NCI-H446 (cell line): ENCODE measurements around the gene GNG13.

Experiments
- DNase-seq, 2 experiments: peaks; one replicate each; lab custom pipeline; 2025; lab: John Stamatoyannopoulos, UW

The GNG13 gene

DNA sequence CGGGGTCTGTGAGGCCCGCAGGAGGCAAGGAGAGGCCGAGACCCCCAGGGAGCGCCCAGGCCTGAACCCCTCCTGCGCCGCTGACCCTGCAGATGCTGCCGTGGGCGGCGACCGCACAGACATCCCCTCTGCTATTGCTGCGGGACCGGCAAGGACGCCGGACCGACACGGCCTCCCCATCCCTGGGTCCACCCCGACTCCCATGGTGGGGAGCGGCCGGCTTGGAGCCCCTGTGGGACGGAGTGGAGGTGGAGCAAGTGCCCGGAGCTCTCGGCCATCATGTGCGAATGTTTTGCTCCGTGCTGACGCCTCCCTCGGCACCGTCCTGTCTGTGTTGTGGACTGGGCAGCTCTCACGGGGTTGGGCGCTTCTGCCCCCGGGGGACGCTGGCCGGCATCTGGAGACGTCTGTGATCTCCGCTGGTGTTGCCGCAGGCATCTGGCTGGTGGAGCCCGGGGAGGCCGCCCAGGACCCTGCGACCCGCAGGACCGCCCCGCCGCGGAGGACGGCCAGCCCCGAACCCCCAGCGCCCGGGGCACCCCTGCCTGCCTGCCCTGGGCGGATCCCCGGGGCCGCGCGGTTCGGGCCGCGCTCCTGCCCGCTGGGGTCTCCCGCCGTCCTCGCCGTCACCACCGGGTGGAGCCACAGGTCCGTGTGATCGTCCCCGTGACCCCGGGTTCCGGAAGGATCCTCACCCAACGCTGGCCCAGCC, 12.8 kb upstream of the GNG13 start:
- peak in 1 of 2 experiments; percentile 17 for DNase-seq

DNA sequence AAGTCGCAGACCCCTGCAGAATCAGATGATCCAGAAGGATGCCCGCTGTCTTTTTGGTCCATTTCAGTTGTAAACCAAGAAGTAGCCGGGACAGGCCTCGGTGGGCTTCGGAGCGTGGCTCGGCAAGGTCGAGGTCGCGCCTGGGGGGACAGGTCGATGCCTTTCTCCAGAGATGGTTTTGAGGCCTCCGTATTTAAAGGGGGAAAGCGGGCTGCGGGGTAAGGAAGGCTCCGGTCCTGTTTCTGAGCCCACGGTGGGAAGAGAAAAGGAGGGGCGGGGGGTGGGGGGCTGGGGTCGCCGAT, 7.5 kb upstream of the GNG13 start:
- DNase-seq: no peak

DNA sequence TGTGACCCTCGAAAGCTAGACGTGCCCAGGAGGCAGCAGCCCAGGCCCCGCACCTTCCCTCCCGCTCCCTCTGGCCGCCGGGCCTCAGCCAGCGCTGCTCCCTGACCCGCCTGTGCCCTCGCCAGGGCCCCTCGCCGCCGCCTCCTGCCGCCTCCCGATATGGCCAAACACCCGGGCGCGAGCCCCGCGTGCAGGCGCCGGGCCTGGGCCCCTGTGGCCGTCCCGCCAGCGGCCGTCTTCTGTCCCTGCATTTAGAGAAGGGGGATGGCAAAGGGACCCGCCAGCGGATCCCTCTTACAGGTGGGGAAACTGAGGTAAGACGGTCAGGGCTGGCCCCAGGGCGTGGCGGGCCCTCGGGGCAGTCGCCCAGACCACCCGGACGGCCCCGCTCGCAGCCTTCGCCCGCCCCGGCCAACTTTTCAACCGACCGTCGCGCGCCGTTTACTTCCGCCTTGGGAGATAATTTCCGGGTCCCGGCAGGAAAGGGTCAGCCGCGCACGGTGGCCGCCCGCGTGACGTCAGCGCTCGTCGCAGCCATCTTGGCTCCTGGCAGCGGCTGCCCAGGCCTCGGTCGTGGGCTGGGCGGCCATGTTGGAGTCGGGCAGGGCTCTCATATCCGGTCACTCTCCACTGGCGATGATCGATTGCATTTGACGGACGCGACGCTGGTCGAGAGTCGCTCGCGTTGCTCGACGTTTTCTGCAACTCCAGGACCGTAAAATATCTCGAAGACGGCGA, 7.0 kb upstream of the GNG13 start:
- peak; percentile 66 to 91 for DNase-seq

DNA sequence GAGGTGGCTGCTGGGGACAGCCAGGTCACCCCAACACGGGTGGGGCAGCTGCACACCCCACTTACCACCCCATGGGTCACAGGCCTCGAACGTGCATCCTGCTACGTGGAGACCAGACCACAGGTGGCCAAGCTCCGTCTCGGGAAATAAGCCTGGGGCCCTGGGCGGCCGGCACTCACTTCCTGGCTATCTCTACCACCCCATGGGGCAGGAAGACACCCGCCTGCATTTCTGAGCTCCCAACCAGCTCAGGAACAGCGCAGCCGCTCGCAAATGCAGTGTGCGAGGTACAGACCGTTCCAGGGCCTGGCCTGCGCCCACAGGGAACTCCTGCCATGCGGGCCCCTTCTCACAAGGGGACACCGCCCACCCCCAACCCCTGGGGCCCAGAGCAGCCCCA, 4.9 kb upstream of the GNG13 start:
- no peak for DNase-seq

DNA sequence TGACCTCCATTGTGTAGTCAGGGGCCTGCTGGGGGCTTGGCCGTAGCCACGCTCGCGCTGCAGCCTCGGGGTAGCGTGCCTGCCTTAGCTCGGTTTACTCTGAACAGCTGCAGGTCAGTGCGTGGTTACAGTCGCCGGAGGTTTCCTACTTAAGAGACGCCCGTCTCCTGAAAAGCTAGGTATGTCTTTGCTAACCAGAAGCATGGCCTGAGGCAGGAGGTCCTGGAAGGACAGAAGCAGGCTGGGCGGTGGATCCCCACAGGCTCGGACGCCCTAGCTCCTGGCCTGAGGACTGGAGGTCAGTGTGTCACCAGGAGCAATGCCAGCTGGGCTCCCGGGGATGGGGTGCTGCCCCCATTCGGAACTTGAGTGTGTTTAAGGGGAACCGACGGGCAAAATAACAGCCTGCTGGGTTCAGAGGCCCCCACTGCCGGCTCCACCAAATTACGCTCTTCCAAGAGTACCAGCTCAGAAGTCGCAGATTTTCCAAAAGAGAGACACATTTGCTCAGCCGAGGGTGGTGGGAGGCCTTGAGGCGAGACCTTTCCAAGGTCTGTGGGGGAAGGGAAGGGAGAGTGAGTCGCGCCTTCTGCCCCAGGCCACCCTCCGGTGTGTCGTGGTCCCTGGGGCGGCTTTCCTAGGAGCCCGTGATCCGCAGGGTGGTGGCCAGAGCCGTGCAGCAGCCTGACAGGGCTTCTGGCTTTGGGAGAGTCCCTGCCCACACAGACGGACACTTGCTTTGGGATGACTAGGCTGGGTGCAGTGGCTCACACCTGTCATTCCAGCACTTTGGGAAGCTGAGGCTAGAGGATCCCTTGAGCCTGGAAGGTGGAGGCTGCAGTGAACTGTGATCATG, 3.9 kb upstream of the GNG13 start:
- no peak for DNase-seq

DNA sequence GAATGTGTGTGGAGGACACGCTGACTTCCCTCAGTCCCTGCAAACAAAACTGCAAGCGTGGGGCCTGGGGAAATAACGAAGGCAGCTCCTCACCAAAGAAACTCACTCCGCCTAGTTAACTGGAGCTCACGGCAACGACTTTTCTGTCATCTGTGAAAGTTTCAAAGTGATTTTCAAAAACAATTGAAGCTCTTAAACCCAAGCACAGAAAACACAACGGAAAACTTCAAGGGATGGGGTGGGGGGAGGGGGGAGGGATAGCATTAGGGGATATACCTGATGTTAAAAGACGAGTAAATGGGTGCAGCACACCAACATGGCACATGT, 3.2 kb upstream of the GNG13 start:
- DNase-seq: no peak

DNA sequence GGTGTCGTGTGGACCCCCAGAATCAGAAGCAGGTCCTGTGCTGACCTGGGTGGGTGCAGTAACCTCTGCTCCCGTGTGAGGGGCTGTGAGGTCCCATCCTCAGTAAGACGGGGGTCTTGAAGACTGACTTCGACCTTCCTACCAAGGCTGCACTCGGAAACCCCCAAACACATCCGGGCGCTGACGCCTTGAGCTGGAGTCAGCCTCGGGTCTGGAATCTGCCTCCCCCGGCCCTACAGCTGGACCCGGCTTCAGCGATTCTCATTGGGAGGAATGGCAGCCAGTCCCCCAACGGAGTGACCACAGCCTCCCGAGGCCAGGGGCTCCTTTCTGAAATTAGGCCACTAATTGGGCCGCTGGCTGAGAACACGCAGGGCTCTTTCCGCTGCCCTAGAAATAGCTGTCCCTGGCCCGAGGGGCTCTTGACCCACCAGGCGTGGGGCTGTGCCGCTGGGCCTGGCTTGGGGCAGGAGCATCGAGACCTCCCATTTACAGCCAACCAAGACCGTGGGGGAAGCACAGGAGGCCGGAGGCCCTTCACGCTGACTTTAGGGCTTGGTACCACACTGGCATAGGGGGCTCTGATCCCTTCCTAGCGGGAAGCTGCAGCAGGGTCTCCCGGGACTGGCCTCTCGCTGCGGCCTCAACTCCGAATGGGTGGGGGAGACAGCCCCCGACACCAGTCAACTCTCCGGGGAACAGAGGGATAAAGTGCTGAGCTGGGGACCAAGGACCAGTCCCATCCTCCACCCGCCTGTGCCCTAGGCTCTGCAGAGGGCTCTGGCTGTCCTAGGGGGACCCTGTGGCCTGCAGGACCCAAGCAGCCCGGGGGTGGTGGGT, 2.6 kb upstream of the GNG13 start:
- DNase-seq: no peak

DNA sequence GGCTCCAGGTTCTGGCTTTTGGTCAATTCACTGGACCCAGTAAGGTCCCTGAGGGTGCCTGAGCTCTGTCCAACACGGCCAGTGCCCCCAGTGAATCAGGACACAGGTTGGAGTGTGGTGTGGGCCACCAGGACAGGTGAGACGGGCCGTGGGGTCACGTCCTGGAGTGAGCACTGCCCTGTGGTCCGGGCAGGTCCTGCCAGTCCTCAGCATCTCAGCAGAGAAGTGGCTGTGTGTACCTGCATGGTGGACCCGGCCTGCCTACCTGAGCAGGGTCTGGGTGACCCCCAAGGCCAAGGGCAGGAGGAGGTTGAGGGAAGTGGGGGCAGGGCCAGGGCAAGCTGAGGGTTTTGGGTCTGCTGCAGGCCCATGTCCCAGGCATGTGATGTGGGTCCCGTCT, 1.9 kb upstream of the GNG13 start:
- no peak for DNase-seq

DNA sequence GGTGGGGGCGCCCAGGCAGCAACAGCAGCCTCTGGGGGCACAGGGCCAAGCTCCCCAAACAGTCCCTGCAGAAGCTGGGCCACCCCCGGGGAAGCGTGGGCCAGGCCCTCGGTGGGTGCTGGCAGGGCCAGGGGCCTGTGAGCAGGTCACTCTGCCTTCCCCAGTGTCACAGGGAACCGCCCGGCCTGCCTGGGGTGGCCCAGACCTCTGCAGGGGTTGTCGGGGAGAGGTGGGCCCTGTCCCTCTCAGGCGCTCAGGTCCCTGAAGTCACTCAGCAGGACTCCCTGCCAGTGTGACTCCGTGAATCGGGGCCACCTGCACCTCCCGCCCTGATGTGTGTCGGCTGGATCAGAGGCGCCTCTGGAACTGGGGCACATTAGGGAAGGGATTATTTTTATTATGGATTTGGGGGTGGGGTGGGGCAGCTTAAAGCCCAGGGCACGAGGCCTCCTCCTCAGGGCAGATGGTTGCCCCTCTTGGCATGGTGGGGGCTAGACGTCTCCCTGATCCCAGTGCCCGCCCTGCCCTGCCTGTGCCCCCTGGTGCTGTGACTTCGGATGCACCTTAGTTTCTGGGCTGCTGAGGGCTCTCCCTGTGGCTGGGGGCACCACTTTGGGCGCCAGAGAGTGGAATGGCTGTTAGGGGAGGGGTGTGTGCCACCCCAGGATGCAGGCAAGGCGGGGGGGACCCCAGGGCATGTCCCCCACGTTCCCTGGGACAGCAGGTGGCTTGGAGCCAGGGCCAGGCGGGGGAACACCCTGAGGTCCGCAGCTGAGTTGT, 1.2 kb upstream of the GNG13 start:
- DNase-seq: no peak

DNA sequence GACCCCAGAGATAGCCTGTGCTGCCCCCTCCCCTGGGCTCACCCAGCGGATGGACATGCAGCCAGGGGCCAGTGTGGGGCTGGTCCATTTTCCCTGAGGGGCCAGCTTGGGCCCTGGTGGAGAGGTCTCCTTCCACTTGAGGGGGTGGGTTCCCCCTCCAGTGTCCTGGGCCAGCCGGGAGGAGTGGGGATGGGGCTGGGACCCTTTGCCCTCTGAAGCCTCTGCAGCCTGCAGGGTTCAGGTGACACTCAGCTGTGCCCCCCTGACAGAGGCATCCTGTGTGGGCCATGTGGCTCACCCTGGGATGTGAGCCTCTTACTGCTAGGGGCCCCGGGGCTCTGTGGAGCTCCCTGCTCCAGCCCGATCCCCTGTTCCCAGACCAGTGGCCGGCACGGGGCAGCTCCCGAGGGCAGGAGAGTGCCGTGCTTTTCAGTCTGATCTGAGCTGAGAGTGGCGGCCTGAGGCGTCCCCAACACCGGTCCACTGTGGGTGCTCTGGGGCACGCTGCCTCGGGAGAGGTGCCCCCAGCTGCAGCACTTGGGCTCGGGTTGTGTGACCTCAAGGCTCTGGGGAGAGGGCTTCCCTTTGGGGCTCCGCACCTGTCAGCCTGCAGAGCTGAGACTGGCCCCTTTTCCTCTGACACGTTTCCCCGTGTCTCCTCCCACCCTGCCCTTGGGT, 439 bp upstream of the GNG13 start:
- DNase-seq: no peak

DNA sequence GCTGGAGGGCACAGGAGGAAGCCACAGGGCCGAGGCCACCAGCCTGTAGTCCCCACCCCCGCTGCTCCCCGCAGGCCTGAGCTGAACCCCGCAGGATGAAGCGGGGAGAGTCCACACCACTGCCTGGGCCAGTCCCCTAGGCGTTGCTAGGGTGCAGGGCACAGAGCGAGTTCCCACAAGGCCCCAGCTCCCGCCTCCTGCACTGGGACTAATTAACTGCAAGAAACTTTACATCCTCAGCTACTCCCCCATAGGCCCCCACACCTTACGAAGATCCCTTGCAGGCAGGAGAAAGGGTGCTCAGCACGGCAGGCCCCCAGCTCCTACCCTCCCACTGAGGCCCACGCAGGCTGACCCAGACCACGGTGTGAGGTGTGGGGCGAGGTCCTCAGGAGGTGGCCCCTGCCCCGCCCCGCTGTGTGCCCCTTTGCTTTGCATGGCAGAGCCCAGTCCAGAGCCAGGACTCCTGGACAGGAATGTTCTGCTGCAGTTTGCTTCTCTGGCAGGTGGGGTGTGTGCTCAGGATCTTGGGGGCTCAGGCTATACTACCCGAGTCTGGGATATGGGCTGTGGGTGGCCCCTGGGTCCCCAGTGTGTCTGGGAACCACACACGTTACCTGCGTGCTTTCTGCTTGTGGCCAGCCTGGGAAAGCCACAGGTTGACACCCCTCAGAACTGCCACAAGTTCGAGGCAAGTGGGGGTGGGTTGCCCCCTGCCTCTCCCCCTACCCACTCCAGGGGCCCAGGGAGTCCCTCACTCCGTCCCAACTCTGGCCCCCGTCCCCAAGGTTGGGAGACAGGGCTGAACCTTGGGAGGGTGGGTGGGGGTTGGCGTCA, 1.2 kb downstream of the GNG13 start:
- DNase-seq: no peak

DNA sequence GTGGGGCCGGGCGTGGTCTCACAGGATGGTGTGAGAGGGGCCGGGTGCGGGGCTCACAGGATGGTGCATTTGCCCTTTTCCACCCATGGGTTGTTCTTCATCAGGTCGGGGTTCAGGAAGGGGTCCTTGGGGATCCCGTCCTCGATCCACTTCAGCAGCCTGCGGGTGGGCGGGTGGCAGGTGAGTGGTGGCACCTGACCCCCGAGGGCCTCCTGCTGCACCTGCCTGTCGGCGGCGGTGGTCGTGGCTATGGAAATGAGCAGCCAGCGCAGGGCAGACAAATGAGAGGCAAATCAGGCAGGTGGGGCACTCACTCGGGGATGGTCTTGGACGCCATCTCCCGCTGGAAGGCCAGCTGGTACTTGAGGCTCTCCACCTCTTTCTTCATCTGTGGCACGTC, 1.9 kb downstream of the GNG13 start:
- no peak for DNase-seq

DNA sequence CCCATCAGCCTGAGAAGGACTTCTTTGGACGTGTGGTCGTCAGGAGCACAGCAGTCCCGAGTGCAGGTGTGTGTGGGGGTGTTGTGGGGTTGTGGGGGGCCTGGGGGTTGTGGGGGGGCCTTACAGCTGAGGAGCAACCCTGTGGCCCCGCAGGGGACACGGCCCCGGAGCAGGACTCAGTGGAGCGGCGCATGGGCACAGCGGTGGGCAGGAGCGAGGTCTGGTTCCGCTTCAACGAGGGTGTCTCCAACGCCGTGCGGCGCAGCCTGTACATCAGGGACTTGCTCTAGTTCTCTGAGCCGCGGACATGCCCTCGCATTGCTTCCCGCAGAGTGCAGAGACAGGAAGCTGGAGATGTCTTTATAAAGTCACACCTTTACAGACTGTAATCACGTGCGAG, 2.8 kb downstream of the GNG13 start:
- DNase-seq: no peak

DNA sequence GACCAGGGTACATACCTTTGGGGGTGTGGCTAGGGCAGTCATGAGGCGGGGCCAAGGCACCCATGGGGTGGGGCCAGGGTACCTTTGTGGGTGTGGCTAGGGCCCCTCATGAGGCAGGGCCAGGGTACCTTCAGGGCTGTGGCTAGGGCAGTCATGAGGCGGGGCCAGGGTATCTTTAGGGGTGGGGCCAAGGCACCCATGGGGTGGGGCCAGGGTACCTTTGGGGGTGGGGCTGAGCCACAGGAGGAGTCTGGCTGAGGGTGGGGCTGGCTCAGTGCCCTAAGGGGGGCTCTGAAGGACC, 3.5 kb downstream of the GNG13 start:
- no peak for DNase-seq

DNA sequence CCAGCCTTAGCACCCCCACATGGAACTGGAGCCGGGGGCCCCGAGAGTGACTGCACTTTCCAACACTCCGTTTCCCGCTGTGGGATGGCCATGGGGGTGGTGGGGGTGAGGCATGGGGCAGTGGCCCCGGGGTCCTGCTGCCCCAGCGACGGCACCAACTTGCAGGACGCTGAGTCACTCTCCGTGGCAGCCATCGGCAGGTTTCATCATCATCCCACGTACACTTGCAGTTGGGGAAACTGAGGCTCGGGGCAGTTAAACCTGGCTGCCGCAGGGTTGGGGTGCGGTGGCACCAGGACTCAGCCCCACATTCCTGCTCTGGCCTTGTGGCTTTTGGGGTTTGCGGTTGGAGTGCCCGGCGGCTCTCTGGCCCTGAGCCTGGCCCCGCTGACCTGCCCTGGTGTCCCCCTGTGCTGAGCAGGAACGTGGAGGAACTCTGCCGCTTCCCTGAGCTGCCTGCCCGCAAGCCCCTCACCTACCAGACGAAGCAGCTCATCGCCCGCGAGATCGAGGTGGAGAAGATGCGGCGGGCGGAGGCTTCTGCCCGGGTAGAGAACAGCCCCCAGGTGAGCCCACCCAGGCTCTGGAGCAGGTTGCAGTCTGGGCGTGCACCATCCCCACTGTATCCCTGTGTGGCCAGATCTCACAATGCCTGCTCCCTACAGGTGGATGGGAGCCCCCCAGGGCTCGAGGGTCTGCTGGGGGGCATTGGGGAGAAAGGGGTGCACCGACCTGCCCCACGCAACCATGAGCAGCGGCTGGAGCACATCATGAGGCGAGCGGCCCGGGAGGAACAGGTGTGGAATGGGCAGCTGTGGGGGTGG, 4.0 kb downstream of the GNG13 start:
- no peak for DNase-seq

DNA sequence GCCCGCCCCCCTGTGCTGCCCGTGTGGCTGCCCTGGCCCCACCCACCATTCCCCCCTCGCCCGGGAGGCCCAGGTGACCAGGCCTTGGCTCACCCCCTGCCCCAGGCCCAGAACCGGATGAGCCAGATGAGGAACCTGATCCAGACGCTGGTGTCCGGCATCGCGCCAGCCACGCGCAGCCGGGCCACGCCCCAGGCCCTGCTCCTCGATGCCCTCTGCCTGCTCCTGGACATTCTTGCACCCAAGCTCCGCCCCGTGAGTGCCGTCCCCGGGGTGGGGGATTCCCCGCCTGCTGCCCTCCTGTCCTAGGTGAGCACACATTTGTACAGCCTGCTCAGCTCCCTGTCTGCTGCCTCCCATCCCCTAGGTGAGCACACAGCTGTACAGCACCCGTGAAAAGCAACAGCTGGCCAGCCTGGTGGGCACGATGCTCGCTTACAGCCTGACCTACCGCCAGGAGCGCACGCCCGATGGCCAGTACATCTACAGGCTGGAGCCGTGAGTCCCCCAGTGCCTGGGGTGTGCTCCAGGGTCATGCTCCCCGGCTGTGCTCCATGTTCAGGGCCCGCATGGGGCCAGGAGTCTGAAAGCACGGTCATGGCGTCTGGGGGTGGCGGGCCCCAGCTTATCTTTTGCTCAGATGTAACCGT, 4.8 kb downstream of the GNG13 start:
- DNase-seq: no peak

DNA sequence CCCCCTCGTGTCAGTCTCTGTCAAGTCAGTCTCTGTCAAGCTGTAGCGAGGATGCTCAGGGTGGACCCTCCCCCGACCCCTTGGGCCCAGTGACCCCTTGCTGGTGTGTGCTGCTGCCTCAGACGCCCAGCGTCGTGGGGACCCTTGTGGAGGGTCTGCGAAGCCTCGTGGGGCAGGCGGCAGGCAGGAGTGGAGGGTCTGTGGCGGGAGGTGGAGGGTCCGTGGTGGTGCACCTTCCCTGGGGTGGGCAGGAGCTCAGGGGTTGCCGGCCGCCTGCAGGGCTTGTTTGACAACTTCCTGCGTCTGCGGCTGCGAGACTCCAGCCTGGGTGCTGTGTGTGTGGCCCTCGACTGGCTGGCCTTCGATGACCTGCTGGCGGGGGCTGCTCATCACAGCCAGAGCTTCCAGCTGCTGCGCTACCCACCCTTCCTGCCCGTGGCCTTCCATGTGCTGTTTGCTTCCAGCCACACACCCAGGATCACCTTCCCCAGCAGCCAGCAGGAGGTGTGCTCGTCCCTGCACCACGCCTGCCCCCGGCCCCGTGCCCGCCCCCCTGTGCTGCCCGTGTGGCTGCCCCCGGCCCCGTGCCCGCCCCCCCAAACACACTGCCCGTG, 5.6 kb downstream of the GNG13 start:
- DNase-seq: no peak

DNA sequence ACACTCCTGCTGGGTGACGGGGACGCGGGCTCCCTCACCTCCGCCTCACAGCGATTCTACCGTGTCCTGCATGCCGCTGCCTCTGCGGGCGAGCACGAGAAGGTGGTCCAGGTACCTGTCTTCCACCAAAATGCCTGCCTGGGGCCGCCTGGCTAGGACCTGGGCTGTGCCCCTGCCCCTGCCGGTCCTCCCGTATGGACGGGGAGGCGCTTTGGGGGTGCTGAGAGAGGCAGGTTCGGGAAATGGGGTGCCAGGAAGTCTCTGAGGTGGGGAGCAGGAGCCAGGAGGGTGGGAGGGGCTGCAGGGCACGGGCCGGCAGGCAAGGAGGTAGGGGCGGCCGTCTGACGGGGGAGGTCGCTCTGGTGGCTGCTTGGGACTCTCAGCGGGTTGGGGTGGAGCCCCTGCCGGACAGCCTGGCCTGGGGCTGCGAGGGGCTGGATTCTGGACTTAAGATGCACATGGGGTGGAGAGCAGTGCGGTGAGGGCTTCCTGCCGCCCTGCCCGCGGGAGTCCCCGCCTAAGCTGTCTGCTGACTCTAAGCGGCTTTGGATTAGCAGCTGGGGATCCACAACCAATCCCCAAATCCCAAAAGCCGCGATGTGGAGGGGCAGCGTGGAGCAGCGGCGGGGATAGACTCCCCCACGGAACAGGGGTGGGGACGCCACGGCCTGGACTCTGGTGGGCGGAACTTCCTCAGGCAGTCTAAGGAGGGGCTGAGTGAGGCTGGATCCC, 6.3 kb downstream of the GNG13 start:
- no peak for DNase-seq
